HG02642 (cell line): ENCODE results near the gene EPB41.

Experiments used
- ATAC-seq: cut with Tn5 transposase; IDR thresholded peaks from one replicate; pipeline ENCODE4 v1.9.1; 2021; ENCODE audit warnings: mild to moderate bottlenecking; ENCODE audit not compliant: unreplicated experiment, poor library complexity

Gene EPB41

GRCh38 chr1:28971980-28972771 is 57.8 kb downstream of the EPB41 start:
- ATAC-seq, result no peak

GRCh38 chr1:28973596-28974421 is 59.4 kb downstream of the EPB41 start:
- no peak for ATAC-seq

DNA sequence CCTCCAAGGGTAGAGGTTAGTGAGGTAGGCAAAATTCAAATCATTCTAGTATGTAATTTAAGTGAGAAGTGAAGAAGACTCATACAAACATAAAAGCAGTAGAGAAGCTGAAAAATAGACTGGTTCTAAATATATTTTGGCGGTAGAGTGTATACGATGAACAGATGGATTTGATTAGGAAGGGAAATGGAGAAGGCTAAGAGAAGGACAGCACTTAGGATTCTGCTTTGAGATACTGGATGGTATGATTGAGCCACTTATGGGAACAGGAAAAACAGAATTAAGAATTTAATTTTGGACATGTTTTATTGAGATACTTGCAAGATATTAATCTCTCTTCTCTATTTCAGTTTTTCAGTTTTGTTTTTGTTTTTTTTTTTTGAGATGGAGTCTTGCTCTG is 60.1 kb downstream of the EPB41 start:
- ATAC-seq, result no peak

GRCh38 chr1:28976248-28976647 is 61.9 kb downstream of the EPB41 start:
- ATAC-seq, result no peak

- ATAC-seq, result no peak
These were observed 66.8 kb downstream of the EPB41 start for GRCh38 chr1:28981210-28981609.

DNA sequence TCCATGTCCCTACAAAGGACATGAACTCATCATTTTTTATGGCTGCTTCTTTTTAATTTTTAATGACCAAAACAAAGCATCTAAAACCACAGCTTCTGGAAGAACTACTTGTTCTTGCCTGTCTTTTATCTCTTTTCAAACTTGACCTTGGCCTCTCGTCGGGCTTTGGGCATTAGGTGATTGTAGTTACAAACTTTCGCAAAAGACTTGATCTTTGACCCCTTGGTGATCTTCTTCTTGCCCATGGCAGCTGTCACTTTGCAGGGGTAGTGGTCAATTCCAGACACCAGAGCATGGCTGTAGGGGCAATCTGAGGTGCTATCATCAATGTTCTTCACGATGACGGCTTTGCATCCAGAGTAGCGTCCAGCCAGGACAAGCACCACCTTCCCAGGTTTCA is 67.8 kb downstream of the EPB41 start:
- ATAC-seq, result no peak

- ATAC-seq, result no peak
These were observed 68.7 kb downstream of the EPB41 start for GRCh38 chr1:28983091-28983490.

DNA sequence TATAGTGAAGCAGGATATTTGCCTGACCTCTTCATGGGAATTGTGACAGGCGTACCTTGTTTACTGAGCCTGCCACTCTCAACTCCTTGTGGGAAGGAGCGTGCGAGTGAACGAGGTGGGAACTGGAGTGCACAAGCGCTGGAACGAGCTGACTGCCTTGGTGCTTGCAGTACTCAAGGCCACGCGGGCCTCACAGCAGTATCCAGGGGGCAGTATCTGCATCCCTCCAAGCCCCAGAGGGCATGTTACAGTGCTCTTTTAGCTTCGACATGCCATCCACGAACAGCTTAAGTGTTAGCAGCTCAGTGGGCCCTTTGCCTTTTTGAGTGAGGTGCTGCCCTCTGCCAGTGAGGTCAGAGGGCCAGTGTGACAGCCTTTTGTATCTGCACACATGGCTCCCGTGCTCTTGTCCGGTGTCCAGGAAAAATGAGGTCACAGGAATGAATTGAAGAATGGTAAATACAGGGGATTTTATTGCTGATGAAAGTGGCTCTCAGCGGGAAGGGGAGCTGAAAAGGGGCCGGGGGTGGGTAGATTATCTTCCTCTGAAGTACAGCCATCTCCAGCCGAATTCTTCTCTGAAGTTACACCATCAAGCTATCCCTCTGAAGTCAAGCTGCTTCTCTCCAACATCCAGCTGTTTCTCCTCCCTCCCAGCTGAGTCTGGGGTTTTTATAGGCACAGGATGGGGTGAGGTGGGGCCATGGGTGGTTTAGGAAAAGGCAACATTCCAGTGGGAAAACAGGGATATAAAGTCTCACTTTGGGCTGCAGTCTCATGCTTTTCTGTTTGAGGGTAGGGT is 69.3 kb downstream of the EPB41 start:
- no peak for ATAC-seq

GRCh38 chr1:28984311-28984684 is 69.9 kb downstream of the EPB41 start:
- no peak for ATAC-seq

GRCh38 chr1:28985427-28985826 is 71.1 kb downstream of the EPB41 start:
- no peak for ATAC-seq

DNA sequence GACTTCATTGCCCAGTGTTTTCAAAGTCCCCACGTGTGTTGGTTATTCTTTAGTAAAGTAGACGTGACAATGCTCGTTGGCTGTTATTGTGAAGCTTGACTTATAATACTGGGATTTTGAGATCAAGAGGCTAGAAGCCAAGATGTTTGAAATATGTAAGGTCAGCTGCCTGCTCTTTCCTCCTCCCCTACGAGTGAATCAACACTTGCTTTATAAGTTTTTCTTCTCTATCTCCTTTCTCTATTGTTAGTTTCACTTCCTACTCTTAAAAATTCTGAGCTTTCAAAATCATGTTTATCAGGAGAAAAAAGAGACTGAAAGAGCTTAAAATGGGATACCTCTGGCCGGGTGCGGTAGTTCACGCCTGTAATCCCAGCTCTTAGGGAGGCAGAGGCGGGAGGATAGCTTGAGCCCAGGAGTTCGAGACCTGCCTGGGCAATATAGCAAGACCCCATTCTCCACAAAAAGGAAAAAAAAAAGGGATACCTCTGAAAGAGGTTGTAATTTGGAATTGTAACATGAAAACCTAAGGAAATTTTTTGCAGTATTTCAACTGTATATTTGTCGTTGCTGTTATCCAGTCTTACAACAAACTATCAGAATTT is 72.0 kb downstream of the EPB41 start:
- ATAC-seq, result no peak

- no peak for ATAC-seq
These were observed 88.4 kb downstream of the EPB41 start for GRCh38 chr1:29002792-29003191.

GRCh38 chr1:29004288-29004687 is 89.9 kb downstream of the EPB41 start:
- no peak for ATAC-seq

DNA sequence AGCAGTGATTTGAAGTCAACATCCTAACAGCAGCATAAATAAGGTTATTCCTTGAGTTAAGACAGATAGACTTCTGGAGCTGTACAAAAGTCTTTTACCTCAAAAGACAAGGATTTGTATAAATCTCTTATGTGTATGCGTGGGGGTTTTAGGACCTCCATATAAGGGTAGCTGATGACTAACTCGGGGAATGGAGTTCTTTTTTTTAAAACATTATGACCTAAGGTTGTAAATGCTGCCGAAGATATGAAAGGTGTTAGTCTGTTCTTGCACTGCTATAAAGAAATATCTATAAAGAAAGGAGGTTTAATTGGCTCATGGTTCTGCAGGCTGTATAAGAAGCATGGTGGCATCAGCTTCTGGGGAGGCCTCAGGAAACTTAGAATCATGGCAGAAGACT is 90.4 kb downstream of the EPB41 start:
- no peak for ATAC-seq

DNA sequence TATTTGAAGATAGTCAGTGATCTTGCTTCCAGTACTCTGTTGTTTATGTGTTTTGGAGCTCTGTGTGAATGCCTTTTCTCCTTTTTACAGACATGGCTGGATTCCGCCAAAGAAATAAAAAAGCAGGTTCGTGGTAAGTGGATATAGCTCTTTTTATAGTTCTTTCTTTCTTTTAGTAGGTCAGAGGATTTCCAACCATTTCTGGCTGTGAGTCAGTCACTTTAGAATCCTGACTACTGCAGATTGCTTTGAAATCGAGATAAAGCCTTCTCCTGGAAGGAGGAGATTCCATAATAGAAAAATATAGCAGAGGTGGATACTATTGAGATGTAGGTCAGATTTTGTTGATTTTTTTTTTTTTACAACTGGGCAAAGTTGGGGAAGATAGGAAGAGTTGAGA is 97.4 kb downstream of the EPB41 start:
- ATAC-seq, result no peak

- ATAC-seq, result no peak
These were observed 102.9 kb downstream of the EPB41 start for GRCh38 chr1:29017235-29017634.

DNA sequence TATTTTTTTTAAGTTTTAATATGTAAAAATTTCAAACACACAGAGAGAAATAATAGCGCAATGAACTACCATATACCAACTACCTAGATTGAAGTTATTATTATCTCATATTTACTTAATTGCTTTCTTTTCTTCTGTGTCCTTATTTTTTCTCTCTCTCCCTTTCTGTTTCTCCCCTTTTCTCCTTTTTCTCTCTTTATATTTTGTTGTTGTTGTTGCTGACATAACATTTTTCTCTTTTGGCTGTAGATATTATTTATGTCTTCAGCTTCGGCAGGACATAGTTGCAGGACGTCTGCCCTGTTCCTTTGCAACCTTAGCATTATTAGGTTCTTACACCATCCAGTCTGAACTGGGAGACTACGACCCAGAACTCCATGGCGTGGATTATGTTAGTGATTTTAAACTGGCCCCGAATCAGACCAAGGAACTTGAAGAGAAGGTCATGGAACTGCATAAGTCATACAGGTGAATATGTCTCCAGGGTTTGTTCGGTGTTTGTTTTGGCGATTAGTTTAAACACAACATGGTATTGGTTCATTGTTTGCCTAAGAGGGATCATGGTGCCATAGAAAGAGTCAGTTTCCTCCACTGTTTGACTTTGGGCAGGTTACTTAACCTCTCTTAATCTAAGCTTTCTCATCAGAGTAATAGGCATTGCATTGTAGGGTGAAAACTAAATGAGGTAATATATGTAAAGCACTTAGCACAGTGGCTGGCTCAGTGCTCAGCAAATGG is 103.8 kb downstream of the EPB41 start:
- ATAC-seq, result no peak

- ATAC-seq, result no peak
These were observed 108.3 kb downstream of the EPB41 start for GRCh38 chr1:29022620-29023019.

DNA sequence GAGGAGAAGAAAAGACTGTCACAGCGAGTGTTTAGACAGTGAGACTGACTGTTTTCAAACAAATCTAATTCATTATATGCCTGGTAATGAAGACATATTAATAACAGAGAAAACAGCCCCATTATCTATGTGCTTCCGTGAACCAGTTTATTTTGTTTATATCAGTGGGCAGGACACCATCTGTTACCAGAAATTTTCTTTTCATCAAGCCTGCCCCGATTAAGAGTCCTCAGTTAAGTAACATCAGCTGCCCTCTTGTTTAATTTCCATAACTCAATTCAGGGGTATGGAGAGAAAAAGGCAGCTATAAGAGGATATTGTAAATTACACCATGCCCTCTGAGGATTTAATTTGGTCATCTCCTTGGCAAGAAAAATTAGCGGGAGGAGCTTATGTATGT is 115.3 kb downstream of the EPB41 start:
- ATAC-seq, result no peak

DNA sequence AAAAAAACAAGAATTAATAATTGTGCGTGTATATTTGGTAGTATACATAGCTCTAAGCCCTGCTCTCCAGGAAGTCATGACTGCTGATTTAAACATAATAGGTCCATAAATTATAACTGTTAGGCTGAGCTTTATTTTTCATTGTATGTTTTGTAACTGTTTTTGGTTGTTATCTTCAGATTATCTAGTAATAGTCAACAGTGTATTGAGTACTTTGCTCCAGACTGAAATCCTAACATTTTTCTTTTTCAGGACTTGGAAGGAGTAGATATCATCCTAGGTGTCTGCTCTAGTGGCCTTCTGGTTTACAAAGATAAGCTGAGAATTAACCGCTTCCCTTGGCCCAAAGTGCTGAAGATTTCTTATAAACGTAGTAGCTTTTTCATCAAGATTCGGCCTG is 118.5 kb downstream of the EPB41 start:
- no peak for ATAC-seq
